Retina (tissue), 1 donor: ENCODE data around the gene BPIFB4.
"Not testable (repeated sequence)": the region's sequence is repeated elsewhere in the genome, so short reads cannot be mapped to it uniquely, and the experiment has no call there.

Experiments used
- DNase-seq: peaks from one replicate; pipeline ENCODE4 v3.0.0-alpha.2; 2016

The BPIFB4 gene

DNA sequence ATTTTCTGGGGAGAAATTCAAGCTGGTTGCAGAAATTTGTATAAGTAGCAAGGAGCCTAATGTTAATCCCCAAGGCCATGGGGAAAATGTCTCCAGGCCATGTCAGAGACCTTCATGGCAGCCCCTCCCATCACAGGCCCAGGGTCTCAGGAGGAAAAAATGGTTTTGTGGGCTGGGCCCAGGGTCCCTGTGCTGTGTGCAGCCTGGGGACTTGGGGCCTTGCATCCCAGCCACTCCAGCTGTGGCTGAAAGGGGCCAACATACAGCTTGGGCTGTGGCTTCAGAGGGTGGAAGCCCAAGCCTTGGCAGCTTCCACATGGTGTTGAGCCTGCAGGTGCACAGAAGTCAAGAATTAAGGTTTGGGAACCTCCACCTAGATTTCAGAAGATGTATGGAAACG lies 42.9 kb downstream of the BPIFB4 start:
- not testable (repeated sequence) for DNase-seq

DNA sequence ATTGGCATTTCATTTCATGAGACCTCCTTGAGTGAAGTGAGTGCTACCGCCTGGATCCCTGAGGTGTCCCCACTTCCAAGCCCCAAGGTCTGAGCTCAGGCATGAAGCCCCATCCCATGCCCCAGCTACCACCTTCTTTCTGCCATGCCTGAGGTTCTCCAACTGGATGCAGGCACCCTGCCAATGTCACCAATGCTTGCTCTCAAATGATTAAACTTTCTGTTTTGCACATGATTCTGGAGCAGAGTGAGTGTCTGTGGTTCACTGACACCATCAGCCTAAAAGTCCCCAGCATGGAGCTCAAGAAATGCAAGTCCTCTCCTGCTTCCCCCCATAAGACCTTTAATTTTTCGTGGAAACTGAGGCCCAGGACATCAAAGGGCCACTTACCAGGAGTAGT lies 44.8 kb downstream of the BPIFB4 start:
- DNase-seq = no peak

DNA sequence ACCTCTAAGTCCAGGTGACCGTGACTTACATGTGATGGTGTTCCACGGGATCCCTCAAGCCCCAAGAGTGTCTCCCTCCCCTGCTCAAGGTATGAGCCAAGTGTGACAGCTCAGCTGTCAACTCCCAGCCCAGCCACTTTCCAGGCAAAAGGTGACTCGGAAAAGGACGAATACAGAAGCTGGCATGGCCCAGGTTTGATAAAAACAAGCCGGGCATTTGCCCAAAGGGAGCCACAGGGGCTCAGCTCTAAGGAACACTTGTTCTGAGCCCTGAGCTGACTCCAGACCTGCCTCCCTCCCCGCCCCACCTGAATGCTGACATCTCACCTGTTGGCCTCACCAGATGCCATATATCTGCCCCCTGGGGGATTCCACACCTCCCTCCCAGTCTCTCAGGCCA lies 45.6 kb downstream of the BPIFB4 start:
- DNase-seq = no peak

DNA sequence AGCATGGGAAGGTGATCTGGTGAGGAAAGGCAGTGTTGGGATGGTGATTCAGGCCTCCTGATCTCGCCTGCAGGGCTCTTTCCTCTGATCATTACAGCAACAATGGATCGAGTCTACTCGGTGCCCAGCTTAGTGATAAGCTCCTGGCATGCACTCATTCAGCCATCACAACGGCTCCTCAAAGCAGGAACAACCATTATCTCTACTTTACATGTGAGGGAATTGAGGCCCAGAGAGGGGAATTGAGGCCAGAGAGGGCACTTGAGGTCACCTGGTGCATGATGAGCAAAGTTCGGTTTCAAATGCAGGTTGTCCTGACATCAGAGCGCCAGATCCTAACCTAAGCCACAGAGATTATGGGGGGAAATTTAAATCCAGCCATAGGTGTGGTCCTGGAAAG lies 46.5 kb downstream of the BPIFB4 start:
- DNase-seq = no peak

DNA sequence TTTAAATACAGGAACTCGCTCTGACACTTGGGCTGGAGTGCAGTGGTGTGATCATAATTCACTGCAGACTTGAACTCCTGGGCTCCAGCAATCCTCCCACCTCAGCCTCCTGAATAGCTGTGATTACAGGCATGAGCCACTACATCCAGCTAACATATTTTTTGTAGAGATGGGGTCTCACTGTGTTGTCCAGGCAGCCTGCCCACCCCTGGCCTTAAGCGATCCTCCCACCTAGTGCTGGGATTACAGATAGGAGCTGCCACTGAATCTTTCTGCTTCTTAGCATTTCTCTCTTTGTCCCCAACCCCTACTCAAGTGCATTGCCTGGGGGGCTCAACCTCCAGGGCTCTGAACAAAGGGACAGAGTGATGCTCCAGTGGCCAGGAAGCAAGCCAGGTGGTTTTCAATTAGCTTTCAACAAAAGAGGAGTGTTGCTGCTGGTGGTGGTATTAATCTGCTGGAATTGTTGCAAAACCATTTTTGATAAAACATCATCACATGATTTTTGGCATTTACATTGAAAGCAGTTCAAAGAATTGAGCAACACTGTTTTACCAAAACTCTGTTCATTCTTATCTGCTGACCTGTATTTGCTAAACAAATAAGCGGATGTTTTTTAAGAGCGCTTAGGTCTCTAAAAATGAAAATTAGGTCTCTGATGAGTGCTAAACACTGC lies 48.1 kb downstream of the BPIFB4 start:
- DNase-seq = no peak

DNA sequence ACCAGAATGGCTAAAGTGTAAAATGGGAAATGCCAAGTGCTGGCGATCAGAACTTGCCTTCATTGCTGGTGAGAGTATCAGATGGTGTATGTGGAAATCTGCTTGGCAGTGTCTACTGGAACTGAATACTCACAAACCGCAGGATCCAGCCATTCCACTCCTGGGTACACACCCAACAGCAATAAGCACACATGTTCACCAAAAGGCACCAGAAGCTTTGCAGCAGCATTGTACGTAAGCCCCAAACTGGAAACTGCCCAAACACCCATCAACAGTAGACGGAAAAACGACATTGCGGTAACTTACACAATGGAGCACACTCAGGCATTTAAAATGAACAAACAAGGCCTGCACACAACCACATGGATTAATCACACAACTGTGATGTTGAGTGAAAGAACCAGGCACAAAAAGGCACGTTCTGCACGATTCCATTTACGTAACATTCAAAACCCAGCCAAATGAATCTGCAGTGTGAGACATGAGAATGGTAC lies 51.2 kb downstream of the BPIFB4 start:
- no peak for DNase-seq

DNA sequence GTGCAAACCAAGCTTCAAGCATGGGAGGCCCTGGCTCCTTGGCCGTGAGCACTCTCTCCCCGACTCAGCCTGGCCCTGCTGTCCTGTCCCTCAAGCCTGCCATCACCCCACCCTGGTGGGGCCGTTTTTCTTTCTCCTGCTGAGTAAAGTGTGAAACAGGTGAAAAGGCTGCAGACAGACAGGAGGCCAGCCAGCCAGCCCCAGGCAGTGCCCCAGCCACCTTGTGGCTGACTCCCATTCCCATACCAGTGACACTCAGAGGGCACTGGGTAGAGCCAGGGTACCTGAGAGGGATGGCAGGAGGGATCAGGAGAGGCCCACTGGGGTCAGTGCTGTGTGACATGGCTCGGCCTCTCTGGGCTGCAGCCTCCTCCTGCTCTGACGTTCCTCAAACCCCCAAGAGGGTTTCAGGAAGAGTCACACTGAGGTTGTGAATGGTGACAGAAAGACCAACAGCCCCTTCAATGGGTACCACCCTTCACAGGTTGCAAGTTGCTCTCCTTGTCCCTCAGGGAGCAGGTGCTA lies 52.6 kb downstream of the BPIFB4 start:
- no peak for DNase-seq

DNA sequence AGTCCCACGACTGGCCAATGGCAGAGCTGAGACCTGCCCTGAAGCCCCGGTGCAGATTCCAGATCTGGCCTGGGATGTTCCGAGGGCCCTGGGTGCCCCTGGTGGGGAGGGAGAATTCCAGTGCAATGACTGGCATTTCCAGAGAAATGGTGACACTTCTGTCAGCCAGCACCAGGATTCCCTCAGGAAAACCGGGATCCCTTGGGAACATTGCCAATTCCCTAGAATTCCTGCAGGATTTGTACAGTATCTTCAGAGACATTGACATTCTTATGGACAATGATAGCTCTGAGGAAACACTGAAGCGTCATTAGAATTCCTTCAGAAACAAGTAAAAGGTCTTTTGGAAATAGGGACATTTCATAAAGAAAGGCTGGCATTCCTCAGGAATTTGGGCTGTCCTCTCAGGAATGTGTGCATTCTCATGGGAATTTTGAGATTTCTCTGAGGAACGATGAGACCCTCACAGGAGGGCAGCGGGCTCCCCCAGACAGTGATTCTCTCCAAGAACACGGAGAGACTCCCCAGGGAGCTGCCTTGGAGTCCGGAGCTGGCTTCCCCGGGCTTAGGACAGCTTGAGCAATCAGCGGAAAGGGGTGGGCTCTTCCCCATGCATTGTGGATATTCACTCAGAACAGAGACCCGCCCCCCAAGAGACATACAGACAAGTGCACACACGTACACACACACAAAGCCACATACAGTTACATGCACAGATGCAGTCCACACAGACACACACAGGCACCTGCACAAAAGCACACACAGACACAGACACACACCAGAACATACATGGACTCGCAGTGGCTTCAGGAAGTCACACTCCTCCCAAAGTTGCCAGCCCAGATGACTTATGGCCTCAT lies 53.3 kb downstream of the BPIFB4 start:
- DNase-seq = peak; percentile 9

DNA sequence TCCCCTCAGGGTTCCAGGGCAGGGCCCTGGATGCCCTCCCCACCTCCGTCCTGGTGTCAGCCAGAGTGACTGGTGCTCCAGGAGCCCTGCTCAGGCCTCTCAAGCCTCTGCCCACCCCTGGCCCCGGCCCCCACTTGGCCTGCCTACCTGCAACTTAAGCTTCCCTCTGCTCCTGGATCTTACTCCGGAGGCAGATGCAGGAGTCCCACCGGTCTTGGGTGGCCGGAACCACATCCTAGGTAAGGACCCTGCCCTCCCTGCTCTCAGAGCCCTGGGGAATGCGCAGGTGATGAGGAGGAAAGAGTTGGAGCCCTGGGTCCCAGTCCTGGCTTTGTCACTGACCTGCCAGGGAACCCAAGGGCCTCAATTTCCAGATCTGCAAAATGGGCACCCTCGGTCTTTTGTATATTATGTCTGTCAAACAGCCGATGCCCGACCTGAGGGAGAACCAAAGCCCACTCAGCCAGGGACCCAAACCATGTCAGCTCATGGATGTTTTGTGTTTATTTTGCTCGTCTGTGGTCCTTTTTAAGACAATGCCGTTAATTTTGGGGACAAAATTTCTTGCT lies 54.0 kb downstream of the BPIFB4 start:
- DNase-seq = no peak

DNA sequence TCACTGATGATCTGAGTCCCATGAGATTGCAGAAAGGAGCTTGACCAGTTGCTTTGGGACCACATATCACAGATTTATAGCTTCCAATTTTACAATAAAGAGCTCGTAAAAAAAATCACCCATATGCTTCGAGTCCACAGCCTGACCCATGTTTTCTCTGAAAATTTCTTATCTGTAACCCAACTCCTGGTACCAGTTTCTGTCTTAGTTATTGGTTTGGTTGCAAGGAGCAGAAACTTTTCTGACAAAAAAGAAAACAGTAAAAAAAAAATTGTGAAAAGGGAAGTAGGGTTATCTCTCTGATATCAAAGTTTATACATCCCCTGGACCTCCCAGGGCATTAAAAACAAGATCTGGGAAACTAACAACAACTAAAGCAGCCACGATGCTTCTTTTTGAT lies 57.8 kb downstream of the BPIFB4 start:
- no peak for DNase-seq

DNA sequence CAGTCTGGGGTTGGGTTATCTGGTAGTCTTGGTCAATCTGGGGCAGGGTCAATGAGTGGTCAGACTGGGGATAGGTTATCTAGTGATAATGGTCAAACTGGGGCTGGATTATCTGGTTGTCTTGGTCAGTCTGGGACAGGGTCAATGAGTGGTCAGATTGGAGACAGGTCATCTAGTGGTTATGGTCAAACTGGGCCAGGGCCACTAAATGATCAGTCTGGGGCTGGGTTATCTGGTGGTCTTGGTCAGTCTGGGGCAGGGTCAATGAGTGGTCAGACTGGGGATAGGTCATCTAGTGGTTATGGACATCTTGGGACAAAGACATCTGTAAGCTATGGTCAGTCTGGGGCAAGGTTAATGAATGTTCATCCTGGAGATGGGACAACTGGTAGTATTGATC lies 60.0 kb downstream of the BPIFB4 start:
- no peak for DNase-seq

DNA sequence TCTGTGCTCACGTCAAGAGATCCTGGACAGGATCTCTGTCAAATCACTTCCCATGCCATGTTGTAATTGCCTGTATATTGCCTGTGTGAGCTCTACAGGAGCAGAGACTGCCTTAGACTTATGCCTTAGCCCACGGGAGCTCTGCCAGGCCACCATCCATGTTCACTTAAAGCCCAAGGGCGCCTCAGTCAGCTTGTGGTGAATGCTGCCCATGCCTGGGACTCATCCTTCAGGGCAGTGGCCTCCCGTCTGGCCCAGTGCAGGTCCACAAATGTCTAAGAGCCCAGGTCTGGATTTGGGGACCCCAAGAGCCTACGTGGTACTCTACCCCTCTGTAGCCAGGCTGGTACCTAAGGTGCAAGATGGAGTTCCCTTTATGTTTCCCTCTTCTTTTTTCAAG lies 66.1 kb downstream of the BPIFB4 start:
- DNase-seq = no peak

DNA sequence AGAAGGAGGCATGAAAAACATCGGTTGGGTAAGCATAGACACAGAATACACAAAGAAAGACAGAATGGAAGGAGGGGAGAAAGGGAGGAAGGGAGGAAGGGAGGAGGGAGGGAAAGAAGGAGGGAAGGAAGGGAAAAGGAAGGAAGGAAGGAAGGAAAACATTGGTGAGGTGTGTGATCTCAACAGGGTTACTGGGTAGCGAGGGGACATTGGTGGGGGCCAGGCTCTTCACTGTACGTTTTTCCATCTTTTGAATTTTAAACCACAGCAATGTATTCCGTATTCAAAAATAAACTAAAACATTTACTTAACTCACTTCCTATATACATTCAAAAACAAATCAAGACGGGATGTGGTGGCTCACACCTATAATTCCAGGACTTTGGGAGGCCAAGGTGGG lies 67.9 kb downstream of the BPIFB4 start:
- DNase-seq = no peak

DNA sequence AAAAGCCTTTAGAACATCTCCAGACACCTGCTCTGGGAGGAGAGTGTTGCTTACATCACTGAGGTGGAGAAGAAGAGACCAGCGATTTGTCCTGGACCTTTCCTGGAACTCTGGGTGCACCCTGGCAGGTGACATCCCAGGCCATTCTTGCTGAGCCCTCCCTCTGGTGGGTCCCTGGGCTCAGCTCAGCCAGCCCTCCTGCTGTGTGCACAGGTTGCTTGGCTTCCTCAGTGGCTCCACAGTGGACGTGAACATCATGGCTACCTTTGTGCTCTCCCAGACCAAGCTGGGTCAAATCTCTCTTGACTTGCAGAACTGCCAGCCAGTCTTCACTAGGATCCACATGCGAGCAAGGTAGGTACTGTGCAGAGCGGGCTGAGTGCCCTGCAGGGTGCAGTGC lies 68.6 kb downstream of the BPIFB4 start:
- no peak for DNase-seq

DNA sequence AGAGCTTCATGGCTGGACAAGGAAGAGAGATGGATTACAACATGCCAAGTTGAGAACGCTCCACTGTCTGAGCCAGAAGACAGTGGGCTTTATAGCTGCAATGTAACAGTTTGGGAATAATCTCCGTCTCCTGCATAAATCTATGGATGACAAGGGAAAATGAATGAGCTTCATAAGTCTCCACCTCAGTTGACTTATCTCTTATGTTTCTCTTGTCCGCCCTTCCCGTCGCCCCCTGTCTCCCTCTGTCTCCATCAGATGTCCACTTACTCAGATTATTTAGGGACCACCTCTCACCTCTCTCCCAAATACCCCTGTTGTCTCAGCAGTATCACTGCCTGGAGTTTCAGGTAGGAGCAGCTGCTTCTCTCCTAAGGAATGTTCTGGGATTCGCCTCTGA lies 74.8 kb downstream of the BPIFB4 start:
- DNase-seq = no peak

DNA sequence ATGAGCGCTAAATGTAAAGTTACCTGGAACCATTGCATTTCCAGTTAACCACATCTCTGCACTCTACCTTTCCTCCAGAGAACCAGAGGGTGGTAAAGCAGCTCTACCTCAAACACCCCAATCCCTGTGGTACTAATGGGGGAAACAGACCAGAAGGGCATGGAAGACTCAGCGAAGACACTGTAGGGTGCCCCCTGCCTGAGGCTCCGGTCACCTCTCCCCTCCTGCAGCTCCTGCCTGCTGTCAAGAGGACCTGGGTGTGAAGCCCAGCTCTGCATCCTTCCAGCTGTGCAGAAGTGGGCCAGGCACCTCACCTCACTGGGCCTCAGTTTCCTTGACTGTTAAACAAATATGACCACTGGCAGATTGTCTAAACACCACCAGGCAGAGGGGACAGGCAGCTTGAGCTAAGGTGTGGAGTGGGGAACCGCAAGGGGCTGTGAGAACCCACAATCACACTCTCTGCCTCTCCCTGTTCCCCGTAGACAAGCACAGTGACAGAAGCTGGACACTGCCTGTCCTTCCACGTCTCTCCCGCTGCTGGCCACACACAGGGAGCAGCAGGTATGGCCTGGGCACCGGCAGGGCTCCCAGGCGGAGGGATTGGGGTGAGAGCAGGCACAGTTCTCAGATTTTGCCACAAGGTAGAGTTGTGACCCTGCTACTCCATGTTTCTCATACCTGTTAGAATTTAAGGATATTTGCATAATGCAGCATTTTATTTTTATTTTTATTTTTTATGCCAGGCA lies 79.4 kb downstream of the BPIFB4 start:
- no peak for DNase-seq

DNA sequence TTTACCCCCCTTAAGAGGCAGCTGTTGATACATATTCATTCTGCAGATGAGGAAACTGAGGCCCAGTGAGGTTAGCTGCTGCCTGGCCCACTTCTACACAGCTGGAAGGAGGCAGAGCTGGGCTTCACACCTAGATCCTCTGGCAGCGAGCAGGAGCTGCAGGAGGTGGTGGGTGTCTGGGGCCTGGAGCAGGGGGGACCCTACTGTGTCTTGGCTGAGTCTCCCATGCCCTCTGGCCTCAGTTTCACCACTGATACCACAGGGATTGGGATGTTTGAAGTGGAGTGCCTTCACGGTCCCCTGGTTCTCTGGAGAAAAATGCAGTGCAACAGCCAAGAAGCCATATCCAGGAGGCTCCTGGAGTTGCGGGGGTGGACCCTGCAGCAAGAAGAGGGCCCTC lies 80.3 kb downstream of the BPIFB4 start:
- DNase-seq = no peak

DNA sequence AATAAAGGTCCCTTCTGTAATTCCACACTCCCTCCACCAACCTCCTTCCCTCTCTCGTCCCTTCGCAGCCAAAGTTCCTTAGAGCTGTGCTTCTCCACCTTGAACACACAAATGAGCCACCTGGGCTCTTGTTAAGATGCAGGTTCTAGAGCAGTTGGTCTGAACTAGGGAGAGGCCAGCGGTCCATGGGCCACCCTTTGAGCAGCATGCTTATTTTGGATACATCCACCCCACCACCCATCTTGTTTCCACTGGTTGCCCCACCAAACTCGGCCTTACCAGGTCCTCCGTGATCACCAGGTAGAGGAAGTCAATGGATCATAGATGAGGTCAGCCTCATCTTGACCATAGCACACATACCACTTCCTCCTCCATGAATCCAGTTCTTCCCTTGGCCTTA lies 81.2 kb downstream of the BPIFB4 start:
- DNase-seq = no peak
